Suppressor macrophage treated with lipopolysaccharide for 4 hours (primary cell): Measurements from ENCODE around the gene SLC4A9.
A peak's percentile ranks its signal among the peaks of the same experiment; 100 is the strongest.
"Not testable (repeated sequence)": the region's sequence is repeated elsewhere in the genome, so short reads cannot be mapped to it uniquely, and the experiment has no call there.

Experiments used
- DNase-seq: peaks from one replicate; pipeline ENCODE4 v3.0.0-alpha.2; 2020

The SLC4A9 gene

DNA sequence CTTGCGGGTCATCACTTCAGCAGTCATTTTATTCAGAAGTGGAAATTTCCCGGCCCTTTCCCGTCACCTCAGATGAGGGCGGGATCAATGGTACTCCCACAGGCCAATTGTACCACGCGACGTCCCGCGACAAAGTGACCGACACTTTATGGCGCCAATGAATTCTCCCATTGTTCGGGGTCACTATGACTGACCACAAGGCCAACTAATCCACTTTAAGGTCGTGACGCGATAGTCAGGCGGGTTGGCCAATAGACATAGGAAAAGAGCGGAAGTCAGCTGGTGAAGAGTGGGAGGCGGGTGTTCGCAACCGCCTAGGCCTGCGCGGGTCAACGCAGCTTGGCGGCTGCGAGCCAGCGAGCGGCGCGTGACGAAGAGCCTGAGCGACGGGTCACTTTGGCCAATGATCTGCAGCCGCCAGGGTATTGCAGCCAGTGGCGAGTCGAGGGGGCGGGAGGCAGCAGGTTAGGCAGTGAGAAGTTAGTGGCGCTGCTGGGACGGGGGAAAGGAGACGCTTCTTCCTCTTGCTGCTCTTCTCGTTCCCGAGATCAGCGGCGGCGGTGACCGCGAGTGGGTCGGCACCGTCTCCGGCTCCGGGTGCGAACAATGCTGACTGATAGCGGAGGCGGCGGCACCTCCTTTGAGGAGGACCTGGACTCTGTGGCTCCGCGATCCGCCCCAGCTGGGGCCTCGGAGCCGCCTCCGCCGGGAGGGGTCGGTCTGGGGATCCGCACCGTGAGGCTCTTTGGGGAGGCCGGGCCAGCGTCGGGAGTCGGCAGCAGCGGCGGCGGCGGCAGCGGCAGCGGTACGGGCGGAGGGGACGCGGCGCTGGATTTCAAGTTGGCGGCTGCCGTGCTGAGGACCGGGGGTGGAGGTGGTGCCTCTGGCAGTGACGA, 41.6 kb downstream of the SLC4A9 start, which contains the start of gene ANKHD1:
Gene ANKHD1 (plus strand): TSS at position 472 of the 896 bp plus-strand sequence. CDS start 135 bp downstream, at position 607.
- DNase-seq = peak; percentile 100

DNA sequence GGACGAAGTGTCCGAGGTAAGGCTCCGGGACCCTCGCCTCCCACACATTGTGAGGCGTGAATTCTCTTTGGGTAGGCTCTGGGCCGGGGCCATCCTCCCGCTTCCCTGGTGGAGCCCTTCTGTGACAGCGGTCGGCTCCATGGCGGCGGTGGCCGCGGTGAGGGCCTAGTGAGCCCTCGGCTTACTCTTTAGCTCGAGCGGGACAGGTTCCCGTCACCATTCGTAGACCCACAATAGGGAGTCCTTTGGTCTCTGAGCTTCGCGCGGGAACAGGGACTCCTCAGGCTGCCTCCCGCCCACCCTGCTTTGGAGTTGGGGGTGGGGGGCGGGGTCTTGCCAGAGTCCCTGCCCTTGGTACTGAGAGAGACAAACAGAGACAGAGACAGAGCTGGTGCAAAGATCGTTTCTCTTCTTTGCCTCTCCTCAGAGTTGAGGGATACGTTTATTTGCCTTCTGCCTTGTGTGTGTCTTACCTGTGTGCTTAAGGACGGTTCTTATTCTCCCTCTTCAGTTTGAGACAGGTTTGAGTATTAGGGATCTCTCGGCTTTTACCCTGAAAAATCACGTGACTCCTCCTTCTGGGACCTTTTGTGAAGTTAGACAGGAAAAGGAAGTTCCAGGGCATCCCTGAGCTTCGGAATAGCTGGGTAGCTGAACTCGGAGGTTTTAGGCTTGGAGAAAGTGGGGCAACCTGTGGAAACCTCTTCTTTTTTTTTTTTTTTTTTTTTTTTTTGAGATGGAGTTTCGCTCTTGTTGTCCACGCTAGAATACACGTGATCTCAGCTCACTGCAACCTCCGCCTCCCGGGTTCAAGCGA, 42.5 kb downstream of the SLC4A9 start:
- DNase-seq = peak; percentile 59

DNA sequence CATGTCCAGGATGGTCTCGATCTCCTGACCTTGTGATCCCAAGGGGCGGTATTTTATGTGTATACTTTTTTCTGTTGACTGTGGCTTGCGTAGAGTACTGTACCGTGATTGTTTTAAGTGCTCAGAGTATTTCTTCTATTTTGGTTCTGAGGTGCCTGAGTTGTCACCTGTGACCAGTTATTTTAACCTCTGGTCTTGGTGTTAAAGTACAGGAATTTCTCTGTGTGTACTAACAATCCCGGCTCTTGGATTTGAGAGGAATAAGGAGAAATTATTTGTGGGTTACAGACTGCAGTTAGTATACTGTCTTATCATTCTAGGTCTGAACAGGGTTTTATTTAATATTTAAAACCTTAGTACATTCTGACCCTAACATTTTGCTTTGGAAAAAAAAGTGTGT, 43.6 kb downstream of the SLC4A9 start:
- no peak for DNase-seq

DNA sequence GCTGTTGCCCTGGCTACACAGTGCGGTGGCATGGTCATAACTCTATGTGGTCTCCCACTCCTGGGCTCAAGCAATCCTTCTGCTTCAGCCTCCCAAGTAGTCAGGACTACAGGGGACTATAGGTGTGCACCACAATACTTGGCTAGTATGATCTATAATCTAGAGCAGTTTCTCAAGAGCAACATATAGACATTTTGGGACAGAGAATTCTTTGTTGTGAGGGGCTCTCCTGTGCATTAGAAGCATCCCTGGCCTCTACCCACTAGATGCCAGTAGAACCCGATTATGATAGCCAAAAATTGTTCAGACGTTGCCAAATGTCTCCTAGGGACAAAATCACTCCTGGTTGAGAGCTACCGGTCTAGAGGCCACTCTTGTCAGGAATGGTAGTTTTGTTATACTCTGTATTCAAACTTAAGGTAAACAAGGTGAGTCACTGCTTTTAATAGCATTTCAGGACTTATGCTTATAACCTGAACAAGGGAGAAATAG, 48.8 kb downstream of the SLC4A9 start:
- DNase-seq = no peak

DNA sequence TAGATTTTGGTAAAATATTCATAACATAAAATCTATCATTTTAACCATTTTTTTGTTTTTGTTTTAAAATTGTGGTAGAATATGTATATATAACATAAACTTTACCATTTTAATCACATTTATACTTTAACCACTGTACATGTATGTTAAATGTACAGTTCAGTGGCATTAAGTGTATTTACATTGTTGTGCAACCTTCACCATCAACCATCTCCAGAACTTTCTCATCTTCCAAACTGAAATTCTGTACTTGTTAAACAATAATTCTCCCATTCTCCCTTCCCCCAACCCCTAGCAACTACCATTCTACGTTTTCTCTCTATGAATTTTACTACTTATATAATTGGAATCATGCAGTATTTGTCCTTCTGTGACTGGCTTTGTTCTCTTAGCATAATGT, 53.2 kb downstream of the SLC4A9 start:
- DNase-seq = no peak

DNA sequence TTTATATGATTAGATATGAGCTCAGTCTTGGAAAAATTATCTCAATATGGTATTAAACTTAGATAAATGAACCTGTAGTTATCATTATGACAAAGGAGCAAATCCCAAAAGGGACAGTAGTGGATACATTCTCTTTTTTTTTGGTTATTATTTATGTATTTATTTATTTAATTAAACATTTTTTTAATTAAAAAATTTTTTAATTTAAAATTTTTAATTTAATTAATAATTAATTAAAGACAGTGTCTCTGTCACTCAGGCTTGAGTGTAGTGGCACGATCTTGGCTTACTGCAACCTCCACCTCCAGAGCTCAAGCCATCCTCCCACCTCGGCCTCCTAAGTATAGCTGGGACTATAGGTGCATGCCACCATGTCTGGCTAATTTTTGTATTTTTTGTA, 57.2 kb downstream of the SLC4A9 start:
- no peak for DNase-seq

DNA sequence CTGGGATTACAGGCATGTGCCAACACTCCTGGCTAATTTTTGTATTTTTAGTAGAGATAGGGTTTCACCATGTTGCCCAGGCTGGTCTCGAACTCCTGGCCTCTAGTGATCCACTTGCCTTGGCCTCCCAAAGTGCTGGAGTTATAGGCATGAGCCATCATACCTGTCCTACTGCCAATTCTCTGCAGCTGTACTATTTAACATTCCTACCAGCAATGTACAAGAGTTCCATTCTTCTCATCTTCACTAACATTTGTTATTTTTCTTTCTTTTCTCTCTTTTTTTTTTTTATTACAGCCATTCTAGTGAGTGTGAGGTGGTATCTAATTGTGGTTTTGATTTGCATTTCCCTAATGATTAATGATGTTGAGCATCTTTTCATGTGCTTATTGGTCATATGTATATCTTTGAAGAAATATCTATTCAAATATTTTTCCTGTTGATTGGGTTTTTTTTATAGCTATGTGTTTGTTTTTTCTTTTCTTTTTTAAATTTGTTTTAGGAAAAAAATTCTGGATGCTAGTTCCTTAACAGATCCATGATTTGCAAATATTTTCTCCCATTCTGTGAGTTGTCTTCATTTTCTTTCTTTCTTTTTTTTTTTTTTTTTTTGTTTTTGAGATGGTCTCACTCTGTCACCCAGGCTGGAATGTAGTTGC, 59.0 kb downstream of the SLC4A9 start:
- DNase-seq = no peak

DNA sequence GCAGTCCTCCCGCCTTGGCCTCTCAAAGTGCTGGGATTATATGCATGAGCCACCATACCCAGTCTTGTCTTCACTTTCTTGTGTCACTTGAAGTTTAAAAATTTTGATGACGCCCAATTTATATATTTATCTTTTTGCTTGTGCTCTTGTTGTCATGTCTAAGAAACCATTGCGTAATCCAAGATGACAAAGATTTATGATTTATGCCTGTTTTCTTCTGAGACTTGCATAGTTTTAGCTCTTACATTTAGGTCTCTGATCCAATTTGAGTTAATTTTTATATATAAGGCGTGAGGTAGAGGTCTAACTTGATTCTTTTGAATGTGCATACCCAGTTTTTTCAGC, 60.2 kb downstream of the SLC4A9 start:
- DNase-seq = peak; percentile 44

DNA sequence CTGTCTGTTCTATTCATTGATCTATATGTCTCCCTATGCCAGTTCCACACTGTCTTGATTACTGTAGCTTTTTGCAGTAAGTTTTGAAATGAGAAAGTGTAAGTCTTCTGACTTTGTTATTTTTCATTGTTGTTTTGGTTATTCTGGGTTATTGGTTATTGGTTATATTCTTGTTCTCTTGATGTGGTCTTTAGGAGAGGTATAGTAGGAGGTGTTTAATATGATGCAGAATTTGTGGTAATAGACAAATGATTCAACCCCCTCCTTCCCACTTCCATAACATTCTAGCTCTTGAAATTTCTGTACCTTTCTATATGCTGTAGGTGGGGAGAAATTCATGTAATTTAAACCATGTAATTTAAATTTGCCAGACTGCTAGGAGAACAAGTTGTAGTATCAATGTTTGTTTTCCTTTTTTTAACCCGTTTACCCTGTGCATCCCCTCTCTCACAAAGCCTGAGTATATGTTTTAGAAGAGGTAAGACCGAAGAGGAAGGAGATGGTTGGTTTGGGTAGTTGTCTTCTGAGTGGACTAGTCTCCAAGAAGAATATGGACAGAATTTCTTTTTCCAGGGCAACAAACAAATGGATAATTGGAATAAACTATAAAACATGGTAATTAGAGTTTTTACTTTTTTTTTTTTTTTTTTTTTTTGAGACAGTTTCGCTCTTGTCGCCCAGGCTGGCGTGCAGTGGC, 60.8 kb downstream of the SLC4A9 start:
- DNase-seq = no peak

DNA sequence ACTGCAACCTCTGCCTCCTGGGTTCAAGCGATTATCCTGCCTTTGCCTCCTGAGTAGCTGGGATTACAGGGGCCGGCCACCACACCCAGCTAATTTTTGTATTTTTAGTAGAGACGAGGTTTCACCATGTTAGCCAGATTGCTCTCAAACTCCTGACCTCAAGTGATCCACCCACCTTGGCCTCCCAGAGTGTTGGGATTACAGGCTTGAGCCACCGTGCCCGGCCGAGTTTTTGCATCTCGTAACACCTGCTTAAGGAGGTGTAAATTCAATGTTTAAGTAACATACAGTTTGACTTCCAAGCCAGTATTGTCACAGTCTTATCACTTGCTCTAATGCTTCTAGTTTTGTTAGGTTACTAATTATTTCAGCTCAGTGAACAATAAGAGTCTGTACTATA, 61.4 kb downstream of the SLC4A9 start:
- not testable (repeated sequence) for DNase-seq

DNA sequence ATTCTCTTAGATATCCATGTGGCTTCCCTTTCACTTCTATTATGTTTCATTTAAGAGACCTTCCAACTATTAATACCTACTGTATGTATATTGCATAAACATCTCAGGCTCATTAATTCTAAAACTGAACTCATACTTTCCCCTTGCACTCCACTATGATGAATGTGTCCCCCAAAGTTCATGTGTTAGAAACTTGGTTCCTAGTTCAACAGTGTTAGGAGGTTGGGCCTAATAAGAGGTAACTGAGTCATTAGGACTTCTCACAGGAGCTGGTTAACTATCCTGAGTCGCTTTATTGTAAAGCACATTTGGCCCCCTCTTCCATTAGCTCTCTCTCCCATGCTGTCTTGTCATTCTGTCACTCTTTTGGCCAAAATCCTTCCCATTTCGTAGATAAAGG, 63.6 kb downstream of the SLC4A9 start:
- DNase-seq = no peak

DNA sequence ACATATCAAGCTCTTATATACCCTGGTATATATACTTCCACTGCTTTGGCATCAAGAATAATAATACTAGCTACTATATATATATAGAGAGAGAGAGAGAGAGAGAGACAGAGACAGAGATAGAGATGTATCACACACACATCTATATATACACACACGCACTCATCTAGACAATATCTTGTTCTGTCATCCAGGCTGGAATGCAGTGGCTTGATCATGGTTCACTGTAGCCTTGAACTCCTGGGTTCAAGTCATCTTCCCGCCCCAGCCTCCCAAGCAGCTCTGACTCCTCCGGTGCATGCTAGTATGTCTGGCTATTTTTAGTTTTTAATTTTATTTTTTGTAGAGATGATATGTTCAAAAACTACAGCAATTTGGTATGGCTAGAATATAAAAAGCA, 64.1 kb downstream of the SLC4A9 start:
- DNase-seq = no peak
